AG04450 (cell line): Measurements from ENCODE around the gene CPNE5. TPM values are rescaled to one million over a fixed set of nuclear protein-coding genes. Genes with fewer than 3 reads are reported as not detected.

Source experiments
- CTCF ChIA-PET: fragments of 300-600, 350-600 bp; formaldehyde crosslinking; extraction: SDS; loops from one replicate; lab custom pipeline; 2022; ENCODE audit warnings: antibody characterized with exemption, inconsistent platforms; lab: Charles Lee
- POLR2A ChIA-PET: fragments of 350-600 bp; formaldehyde crosslinking; extraction: SDS; loops from one replicate; lab custom pipeline; 2021; ENCODE audit warnings: antibody characterized with exemption, inconsistent platforms; lab: Yijun Ruan, JAX
- DNase-seq: peaks from one replicate; pipeline ENCODE4 v3.0.0-alpha.2; 2011; ENCODE audit warnings: low read depth, low spot score
- H3K27ac ChIP-seq: one replicate; pipeline ENCODE4 v1.5.1; 2012; ENCODE audit warnings: low read depth, low read length, control low read depth
- H3K27me3 ChIP-seq: one replicate; pipeline ENCODE4 v1.6.0; 2012; ENCODE audit warnings: low read length; ENCODE audit not compliant: control insufficient read depth, insufficient read depth
- H3K4me3 ChIP-seq: 2 replicates; pipeline ENCODE4 v1.5.1; 2011; ENCODE audit warnings: mild to moderate bottlenecking, low read depth, low read length, control low read depth
- H3K9me3 ChIP-seq: 2 replicates; pipeline ENCODE4 v1.5.1; 2012; ENCODE audit warnings: low read length; ENCODE audit not compliant: control insufficient read depth, insufficient read depth
- polyA plus RNA-seq: library from polyadenylated mRNA; depleted of rRNA; stranded (reverse); fragments of >200 nt; gene quantifications from 2 replicates; pipeline ENCODE4 v1.2.3, GENCODE V29; 2011
- TF ChIP-seq, protein P1 (sequence below): IDR thresholded peaks from 2 replicates; pipeline ENCODE4 v1.5.1; 2011; ENCODE audit warnings: low read depth, low read length, control low read depth, inconsistent platforms

The CPNE5 gene
- polyA plus RNA-seq, 1 experiment, result 0.10 TPM

DNA sequence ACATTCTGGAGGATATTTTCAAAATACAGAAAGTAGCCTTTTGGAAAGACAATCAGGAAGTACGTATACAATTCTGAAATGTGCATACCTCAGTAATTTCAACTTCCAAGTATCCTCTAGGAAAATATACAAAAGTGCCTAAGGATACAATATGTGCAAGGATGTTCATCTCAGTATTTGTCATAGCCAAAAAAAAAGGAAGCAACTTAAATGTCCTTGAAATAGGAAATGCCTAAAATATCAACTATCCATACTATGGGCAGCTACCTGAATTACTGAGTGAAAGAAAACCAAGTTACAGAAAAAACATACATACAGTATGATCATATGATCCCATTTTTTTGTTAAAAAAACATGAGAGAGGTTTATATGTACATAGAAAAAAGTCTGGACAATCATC is 33.9 kb upstream of the CPNE5 start:
- TF ChIP-seq, protein P1, sequence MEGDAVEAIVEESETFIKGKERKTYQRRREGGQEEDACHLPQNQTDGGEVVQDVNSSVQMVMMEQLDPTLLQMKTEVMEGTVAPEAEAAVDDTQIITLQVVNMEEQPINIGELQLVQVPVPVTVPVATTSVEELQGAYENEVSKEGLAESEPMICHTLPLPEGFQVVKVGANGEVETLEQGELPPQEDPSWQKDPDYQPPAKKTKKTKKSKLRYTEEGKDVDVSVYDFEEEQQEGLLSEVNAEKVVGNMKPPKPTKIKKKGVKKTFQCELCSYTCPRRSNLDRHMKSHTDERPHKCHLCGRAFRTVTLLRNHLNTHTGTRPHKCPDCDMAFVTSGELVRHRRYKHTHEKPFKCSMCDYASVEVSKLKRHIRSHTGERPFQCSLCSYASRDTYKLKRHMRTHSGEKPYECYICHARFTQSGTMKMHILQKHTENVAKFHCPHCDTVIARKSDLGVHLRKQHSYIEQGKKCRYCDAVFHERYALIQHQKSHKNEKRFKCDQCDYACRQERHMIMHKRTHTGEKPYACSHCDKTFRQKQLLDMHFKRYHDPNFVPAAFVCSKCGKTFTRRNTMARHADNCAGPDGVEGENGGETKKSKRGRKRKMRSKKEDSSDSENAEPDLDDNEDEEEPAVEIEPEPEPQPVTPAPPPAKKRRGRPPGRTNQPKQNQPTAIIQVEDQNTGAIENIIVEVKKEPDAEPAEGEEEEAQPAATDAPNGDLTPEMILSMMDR, result no peak
- DNase-seq, result no peak
- POLR2A ChIA-PET, result no interaction called here
- Histone ChIP-seq H3K27ac (no peak overlapping the region), H3K9me3 (no peaks in the 10 kb centered on the region; the same call in 1 of the 2 replicates), H3K4me3 (no peak overlapping the region), H3K27me3 (no peaks in the 10 kb centered on the region)
- CTCF ChIA-PET, result interaction anchor here (1.1 to 6.2 kb wide), 8 partner anchors 12 to 144 kb away, joined by 3 to 74 read pairs (median 10); partner anchors contain the start of gene C6orf89

DNA sequence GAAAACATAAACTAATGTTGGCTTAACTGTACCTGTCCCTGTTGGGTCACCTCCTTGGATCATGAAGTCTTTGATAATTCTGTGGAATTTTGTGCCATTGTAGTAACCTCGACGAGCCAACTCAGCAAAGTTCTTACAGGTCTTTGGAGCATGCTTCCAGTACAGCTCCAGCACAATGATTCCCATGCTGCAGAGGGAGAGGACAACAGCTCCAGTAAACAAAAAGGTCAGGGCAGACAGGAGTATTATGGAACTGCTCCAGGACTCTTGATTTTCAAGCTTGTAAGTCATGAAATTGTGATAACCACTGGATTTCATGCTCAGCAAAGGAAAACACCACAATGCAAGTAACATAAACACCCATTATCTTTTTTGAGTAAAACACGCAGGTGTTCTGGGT is 32.4 kb upstream of the CPNE5 start:
- H3K4me3 ChIP-seq, result no peak overlapping the region
- no peak overlapping the region for H3K27ac ChIP-seq
- ChIA-PET CTCF (interaction anchor here (0.6 to 6.2 kb wide), 5 partner anchors 11 to 146 kb away, joined by 3 to 74 read pairs (median 10); partner anchors contain the start of gene C6orf89), POLR2A (no interaction called here)
- no peaks in the 10 kb centered on the region for H3K27me3 ChIP-seq
- TF ChIP-seq, protein P1, result no peak
- H3K9me3 ChIP-seq, result no peaks in the 10 kb centered on the region; the same call in 1 of the 2 replicates
- no peak for DNase-seq

DNA sequence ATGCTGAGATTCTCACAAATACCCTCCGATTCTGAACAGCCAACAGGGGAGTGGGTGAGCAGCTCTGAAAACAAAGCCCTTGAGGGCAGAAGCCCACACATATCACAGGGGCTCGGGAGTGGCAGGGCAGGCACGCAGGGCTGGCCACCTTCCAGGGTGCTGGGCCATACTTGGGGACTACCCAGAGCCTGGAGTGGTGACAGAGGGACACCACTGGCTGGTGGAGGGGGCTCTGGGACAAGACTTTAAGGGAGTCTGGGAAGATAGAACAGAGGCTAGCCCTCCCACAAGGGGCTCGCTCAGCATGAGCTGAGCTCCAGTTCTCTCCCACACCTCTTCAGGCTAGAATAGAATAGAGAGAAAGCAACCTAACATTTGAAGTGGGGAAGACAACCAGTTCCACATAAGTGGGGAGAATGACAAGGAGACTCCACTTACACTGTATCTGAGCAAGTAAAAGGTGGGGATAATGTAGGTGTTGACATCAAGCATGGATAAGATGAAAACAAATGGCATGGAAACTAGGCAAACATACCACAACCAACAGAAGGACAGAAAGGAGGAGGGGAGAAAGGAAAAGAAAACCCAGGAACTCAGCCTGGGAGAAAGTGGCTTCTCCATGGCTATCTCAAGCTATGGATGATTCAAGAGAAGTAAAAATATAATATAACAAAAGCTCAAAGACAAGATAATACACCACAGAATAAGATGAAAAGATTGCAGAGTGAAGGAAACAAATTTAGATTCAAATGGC is 28.4 kb upstream of the CPNE5 start:
- POLR2A ChIA-PET, result no interaction called here

DNA sequence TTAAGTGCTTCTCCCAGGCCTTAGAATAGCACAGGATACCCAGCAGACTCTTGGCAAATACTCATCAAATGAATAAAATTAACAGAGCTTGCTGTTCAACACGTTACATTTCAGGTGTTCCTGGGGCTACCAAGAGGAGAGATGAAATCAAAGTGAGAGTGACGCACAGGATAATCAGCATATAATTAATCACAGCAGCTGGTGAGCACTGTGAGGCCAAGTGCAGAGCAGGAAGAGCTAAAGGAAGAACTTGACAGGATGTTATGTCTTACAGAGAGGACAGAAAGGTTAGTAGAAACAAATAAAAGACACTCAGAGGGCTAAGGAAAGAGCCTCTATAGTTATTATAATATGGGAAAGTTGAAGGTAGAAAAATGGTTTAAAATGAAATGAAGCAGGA is 26.6 kb upstream of the CPNE5 start:
- H3K9me3 ChIP-seq, result no peaks in the 10 kb centered on the region
- H3K27me3 ChIP-seq, result no peaks in the 10 kb centered on the region
- POLR2A ChIA-PET, result no interaction called here
- CTCF ChIA-PET, result interaction anchor here (1.6 to 4.0 kb wide), 3 partner anchors 14 to 100 kb away, joined by 3 to 17 read pairs (median 8); no protein-coding TSS in a partner anchor
- H3K4me3 ChIP-seq, result no peak overlapping the region
- no peak for DNase-seq
- no peak overlapping the region for H3K27ac ChIP-seq
- TF ChIP-seq, protein P1, result no peak

More for the DNA sequence above, 28.4 kb upstream of the CPNE5 start:
- CTCF ChIA-PET, result interaction anchor here (0.7 to 1.6 kb wide), 4 partner anchors 17 to 150 kb away, joined by 3 to 5 read pairs (median 3); no protein-coding TSS in a partner anchor
- no peaks in the 10 kb centered on the region for H3K9me3 ChIP-seq
- no peak overlapping the region for H3K4me3 ChIP-seq
- DNase-seq, result no peak
- TF ChIP-seq, protein P1, result no peak
- H3K27ac ChIP-seq, result no peak overlapping the region
- no peaks in the 10 kb centered on the region for H3K27me3 ChIP-seq
